Karpas-422 (cell line): ENCODE measurements around the gene CYP26A1. TPM values are rescaled to one million over a fixed set of nuclear protein-coding genes. Genes with fewer than 3 reads are reported as not detected.

Source experiments
- DNase-seq: peaks from one replicate; pipeline ENCODE4 v3.0.0-alpha.2; 2015
- H2AFZ ChIP-seq: fragments of 200-600 bp; sonication (generic); 2 replicates; pipeline ENCODE4 v1.6.1; 2014; ENCODE audit warnings: antibody characterized with exemption, low read length, mixed read lengths
- H3K27ac ChIP-seq: fragments of 200-600 bp; sonication (generic); 2 replicates; pipeline ENCODE4 v1.5.1; 2014; ENCODE audit warnings: mild to moderate bottlenecking, low read length, moderate library complexity
- H3K27me3 ChIP-seq: fragments of 200-600 bp; sonication (generic); 2 replicates; pipeline ENCODE4 v1.6.1; 2014; ENCODE audit warnings: low read length, mixed read lengths
- H3K36me3 ChIP-seq: fragments of 200-600 bp; sonication (generic); 2 replicates; pipeline ENCODE4 v1.6.1; 2014; ENCODE audit warnings: low read length, mixed read lengths; ENCODE audit not compliant: insufficient read depth
- H3K4me1 ChIP-seq: fragments of 200-600 bp; sonication (generic); 2 replicates; pipeline ENCODE4 v1.6.1; 2014; ENCODE audit warnings: mild to moderate bottlenecking, low read length, mixed read lengths
- H3K4me2 ChIP-seq: fragments of 200-600 bp; sonication (generic); 2 replicates; pipeline ENCODE4 v1.6.1; 2014; ENCODE audit warnings: low read length, low read depth, mild to moderate bottlenecking; ENCODE audit not compliant: poor library complexity, severe bottlenecking
- H3K4me3 ChIP-seq: fragments of 200-600 bp; sonication (generic); 2 replicates; pipeline ENCODE4 v1.5.1; 2014; ENCODE audit warnings: mild to moderate bottlenecking, antibody characterized with exemption, low read length, mixed read lengths
- H3K79me2 ChIP-seq: fragments of 200-600 bp; sonication (generic); 2 replicates; pipeline ENCODE4 v1.6.1; 2014; ENCODE audit warnings: mild to moderate bottlenecking, low read length, mixed read lengths
- H3K9ac ChIP-seq: fragments of 200-600 bp; sonication (generic); 2 replicates; pipeline ENCODE4 v1.6.0; 2014; ENCODE audit warnings: low read length
- H3K9me2 ChIP-seq: fragments of 200-600 bp; sonication (generic), shearing (Covaris generic); replicated peaks from 2 replicates; pipeline ENCODE4 v1.6.0; 2014; ENCODE audit warnings: mild to moderate bottlenecking, low read length, moderate library complexity; ENCODE audit not compliant: insufficient read depth
- H3K9me3 ChIP-seq: fragments of 300-700, 200-600 bp; sonication (generic); 2 replicates; pipeline ENCODE4 v1.6.1; 2014; ENCODE audit warnings: low read length, mixed read lengths
- H4K20me1 ChIP-seq: fragments of 200-600 bp; sonication (generic); 2 replicates; pipeline ENCODE4 v1.6.1; 2014; ENCODE audit warnings: mild to moderate bottlenecking, antibody characterized with exemption, low read length, low read depth; ENCODE audit not compliant: insufficient read depth
- total RNA-seq: library from RNA; depleted of rRNA; stranded (reverse); fragments of >200 nt; shearing (Covaris generic); gene quantifications from 2 replicates; pipeline ENCODE4 v1.2.3, GENCODE V29; 2014; ENCODE audit warnings: low replicate concordance

CYP26A1 gene
- total RNA-seq, 1 experiment from 2014 or later, result not detected

- peak overlapping the region; percentile 19; the same call in 1 of the 2 replicates for H3K27ac ChIP-seq
- H3K27me3 ChIP-seq, result no peaks in the 10 kb centered on the region
- no peak overlapping the region for H3K9ac ChIP-seq
- no peaks in the 10 kb centered on the region for H3K9me3 ChIP-seq
- H3K36me3 ChIP-seq, result no peaks in the 10 kb centered on the region
- no peaks in the 10 kb centered on the region for H3K79me2 ChIP-seq
- no peak overlapping the region for H2AFZ ChIP-seq
- no peak overlapping the region for H3K4me2 ChIP-seq
- H3K9me2 ChIP-seq, result no peaks in the 10 kb centered on the region
- no peak overlapping the region for H3K4me3 ChIP-seq
- H3K4me1 ChIP-seq, result peaks cover 17% of the 10 kb centered on the region
- no peak for DNase-seq
- no peaks in the 10 kb centered on the region for H4K20me1 ChIP-seq
Measured at GRCh38 chr10:93039110-93039509, 34.6 kb upstream of the CYP26A1 start.

GRCh38 chr10:93039721-93040120 lies 34.0 kb upstream of the CYP26A1 start:
- DNase-seq, result peak; percentile 76

GRCh38 chr10:93054486-93054885 lies 19.2 kb upstream of the CYP26A1 start:
- Histone ChIP-seq H3K9ac (no peak overlapping the region), H3K4me3 (no peak overlapping the region), H3K9me3 (no peaks in the 10 kb centered on the region), H4K20me1 (no peaks in the 10 kb centered on the region), H3K79me2 (no peaks in the 10 kb centered on the region), H3K4me1 (no peaks in the 10 kb centered on the region), H3K36me3 (no peaks in the 10 kb centered on the region), H3K4me2 (no peak overlapping the region), H3K9me2 (no peaks in the 10 kb centered on the region), H2AFZ (no peak overlapping the region), H3K27me3 (no peaks in the 10 kb centered on the region), H3K27ac (no peak overlapping the region)
- no peak for DNase-seq

More at GRCh38 chr10:93039721-93040120, 34.0 kb upstream of the CYP26A1 start:
- Histone ChIP-seq H3K9ac (no peak overlapping the region), H3K36me3 (no peaks in the 10 kb centered on the region), H3K4me1 (peaks cover 17% of the 10 kb centered on the region), H3K4me2 (no peak overlapping the region), H3K9me2 (no peaks in the 10 kb centered on the region), H3K27ac (peak overlapping the region; percentile 19; the same call in 1 of the 2 replicates), H3K79me2 (no peaks in the 10 kb centered on the region), H3K9me3 (no peaks in the 10 kb centered on the region), H3K27me3 (no peaks in the 10 kb centered on the region), H4K20me1 (no peaks in the 10 kb centered on the region), H3K4me3 (no peak overlapping the region), H2AFZ (no peak overlapping the region)

GRCh38 chr10:93058139-93058538 lies 15.6 kb upstream of the CYP26A1 start:
- Histone ChIP-seq H3K27me3 (no peaks in the 10 kb centered on the region), H3K36me3 (no peaks in the 10 kb centered on the region), H3K9me3 (no peaks in the 10 kb centered on the region), H3K4me3 (no peak overlapping the region), H3K4me1 (no peaks in the 10 kb centered on the region), H3K27ac (no peak overlapping the region), H4K20me1 (no peaks in the 10 kb centered on the region), H3K4me2 (no peak overlapping the region), H3K9ac (no peak overlapping the region), H3K79me2 (no peaks in the 10 kb centered on the region), H3K9me2 (no peaks in the 10 kb centered on the region), H2AFZ (no peak overlapping the region)
- DNase-seq, result no peak

GRCh38 chr10:93059975-93060886 lies 13.5 kb upstream of the CYP26A1 start, which contains the start of gene CYP26C1:
Gene CYP26C1, plus strand, starts transcription at chr10:93060798. Its CDS starts 466 bp downstream, at chr10:93061264.
- H3K4me3 ChIP-seq, result no peak within 1 kb of the TSS
- no peak within 1 kb of the TSS for H3K27ac ChIP-seq
- DNase-seq, result no peak

GRCh38 chr10:93060887-93061593 lies 12.7 kb upstream of the CYP26A1 start:
- no peak for DNase-seq
- Histone ChIP-seq H3K9me2 (no peaks in the 10 kb centered on the region), H2AFZ (no peak overlapping the region), H4K20me1 (no peaks in the 10 kb centered on the region), H3K79me2 (no peaks in the 10 kb centered on the region), H3K9me3 (no peaks in the 10 kb centered on the region), H3K27ac (no peak overlapping the region), H3K4me3 (no peak overlapping the region), H3K27me3 (no peaks in the 10 kb centered on the region), H3K4me1 (no peaks in the 10 kb centered on the region), H3K4me2 (no peak overlapping the region), H3K9ac (no peak overlapping the region), H3K36me3 (no peaks in the 10 kb centered on the region)

More at GRCh38 chr10:93059975-93060886, 13.5 kb upstream of the CYP26A1 start, which contains the start of gene CYP26C1:
- H3K9ac ChIP-seq, result no peak within 1 kb of the TSS
- no peaks in the 10 kb centered on the region for H3K4me1 ChIP-seq
- no peaks in the 10 kb centered on the region for H3K27me3 ChIP-seq
- no peaks in the 10 kb centered on the region for H3K36me3 ChIP-seq
- no peaks in the 10 kb centered on the region for H3K9me2 ChIP-seq
- H3K9me3 ChIP-seq, result no peaks in the 10 kb centered on the region
- H3K4me2 ChIP-seq, result no peak within 1 kb of the TSS
- no peaks in the 10 kb centered on the region for H3K79me2 ChIP-seq
- H2AFZ ChIP-seq, result no peak within 1 kb of the TSS
- no peaks in the 10 kb centered on the region for H4K20me1 ChIP-seq

- H3K4me2 ChIP-seq, result no peak overlapping the region
- H3K9me3 ChIP-seq, result no peaks in the 10 kb centered on the region
- no peak overlapping the region for H3K4me3 ChIP-seq
- no peak overlapping the region for H3K27ac ChIP-seq
- no peak for DNase-seq
- H3K9ac ChIP-seq, result no peak overlapping the region
- H3K9me2 ChIP-seq, result no peaks in the 10 kb centered on the region
- no peaks in the 10 kb centered on the region for H3K27me3 ChIP-seq
- H3K4me1 ChIP-seq, result no peaks in the 10 kb centered on the region
- H4K20me1 ChIP-seq, result no peaks in the 10 kb centered on the region
- no peak overlapping the region for H2AFZ ChIP-seq
- no peaks in the 10 kb centered on the region for H3K79me2 ChIP-seq
- H3K36me3 ChIP-seq, result no peaks in the 10 kb centered on the region
Measured at GRCh38 chr10:93061594-93062513, 11.8 kb upstream of the CYP26A1 start.
